CD4-positive, alpha-beta memory T cell (primary cell): ENCODE measurements around the gene ARX. TPM values are rescaled to one million over a fixed set of nuclear protein-coding genes. Genes with fewer than 3 reads are reported as not detected.
A peak's percentile ranks its signal among the peaks of the same experiment; 100 is the strongest.

Source experiments
- CTCF ChIA-PET: fragments of 350-600 bp; sonication (Branson Sonifier 250); formaldehyde crosslinking; loops from one replicate; lab custom pipeline; 2021; ENCODE audit warnings: inconsistent platforms; ENCODE audit not compliant: partially characterized antibody; lab: Charles Lee
- POLR2A ChIA-PET: fragments of 350-600 bp; sonication (Branson Sonifier 250); formaldehyde crosslinking; loops from one replicate; lab custom pipeline; 2021; ENCODE audit not compliant: partially characterized antibody; lab: Charles Lee
- DNase-seq, 5 donors: peaks; one replicate each; pipeline versions ENCODE4 v3.0.0 to v3.0.0-alpha.2; 2020 to 2022; ENCODE audit warnings: mixed read lengths in 1 of 5
- H3K27ac ChIP-seq: one replicate; pipeline ENCODE4 v1.7.0; 2013; ENCODE audit warnings: low read depth, low read length
- H3K27me3 ChIP-seq: 2 replicates; pipeline ENCODE4 v1.7.0; 2013; ENCODE audit warnings: mild to moderate bottlenecking, low read length, moderate library complexity; ENCODE audit not compliant: insufficient read depth
- H3K36me3 ChIP-seq: 2 replicates; pipeline ENCODE4 v1.7.0; 2013; ENCODE audit warnings: mild to moderate bottlenecking, low read length, moderate library complexity; ENCODE audit not compliant: insufficient read depth
- H3K4me1 ChIP-seq: 2 replicates; pipeline ENCODE4 v1.7.0; 2013; ENCODE audit warnings: mild to moderate bottlenecking, low read length, moderate library complexity; ENCODE audit not compliant: insufficient read depth
- H3K4me3 ChIP-seq, 2 donors: one replicate each; pipeline ENCODE4 v1.7.0; 2013; ENCODE audit warnings: low read length in 2 of 2, mild to moderate bottlenecking in 1 of 2
- H3K9me3 ChIP-seq, 2 donors: one replicate each; pipeline ENCODE4 v1.7.0; 2013; ENCODE audit warnings: low read length in 2 of 2, control low read depth in 1 of 2; ENCODE audit not compliant: control insufficient read depth in 1 of 2
- H3K27ac Mint-ChIP-seq, 7 donors: one replicate each; pipeline ENCODE4 v1.8.0; 2020 to 2021; ENCODE audit warnings: mixed read lengths in 7 of 7, mild to moderate bottlenecking in 6 of 7, inconsistent platforms in 3 of 7, moderate library complexity in 3 of 7
- H3K27me3 Mint-ChIP-seq, 2 donors: one replicate each; pipeline ENCODE4 v1.8.0; 2020 to 2021; ENCODE audit warnings: mixed read lengths in 2 of 2
- H3K36me3 Mint-ChIP-seq, 2 donors: one replicate each; pipeline ENCODE4 v1.8.0; 2020 to 2021; ENCODE audit warnings: mixed read lengths in 2 of 2, inconsistent platforms in 1 of 2, mild to moderate bottlenecking in 1 of 2
- H3K4me1 Mint-ChIP-seq, 4 donors: one replicate each; pipeline ENCODE4 v1.8.0; 2020 to 2021; ENCODE audit warnings: mixed read lengths in 4 of 4, mild to moderate bottlenecking in 1 of 4
- H3K4me3 Mint-ChIP-seq, 8 donors: one replicate each; pipeline ENCODE4 v1.8.0; 2020 to 2021; ENCODE audit warnings: mixed read lengths in 8 of 8, mild to moderate bottlenecking in 7 of 8, moderate library complexity in 6 of 8, inconsistent platforms in 3 of 8
- H3K9me3 Mint-ChIP-seq, 8 donors: one replicate each; pipeline ENCODE4 v1.8.0; 2020 to 2021; ENCODE audit warnings: mixed read lengths in 8 of 8, mild to moderate bottlenecking in 5 of 8, inconsistent platforms in 3 of 8, moderate library complexity in 1 of 8
- intact Hi-C: fragments of 100-400 bp; cut with micrococcal nuclease; formaldehyde crosslinking; loops from one replicate; pipeline ENCODE4 v1.15.1; 2023
- polyA plus RNA-seq, 2 donors: library from polyadenylated mRNA; unstranded; fragments of 300-500 nt; fragmentation: Illumina TruSeq; gene quantifications; one replicate each; pipeline ENCODE4 v1.2.3, GENCODE V29; 2021
- total RNA-seq, 2 experiments: library from RNA; stranded (reverse); gene quantifications; one replicate each; pipeline ENCODE4 v1.2.3, GENCODE V29; 2021

Gene ARX
- total and polyA plus RNA-seq, 4 experiments from 2014 or later, result not detected

DNA sequence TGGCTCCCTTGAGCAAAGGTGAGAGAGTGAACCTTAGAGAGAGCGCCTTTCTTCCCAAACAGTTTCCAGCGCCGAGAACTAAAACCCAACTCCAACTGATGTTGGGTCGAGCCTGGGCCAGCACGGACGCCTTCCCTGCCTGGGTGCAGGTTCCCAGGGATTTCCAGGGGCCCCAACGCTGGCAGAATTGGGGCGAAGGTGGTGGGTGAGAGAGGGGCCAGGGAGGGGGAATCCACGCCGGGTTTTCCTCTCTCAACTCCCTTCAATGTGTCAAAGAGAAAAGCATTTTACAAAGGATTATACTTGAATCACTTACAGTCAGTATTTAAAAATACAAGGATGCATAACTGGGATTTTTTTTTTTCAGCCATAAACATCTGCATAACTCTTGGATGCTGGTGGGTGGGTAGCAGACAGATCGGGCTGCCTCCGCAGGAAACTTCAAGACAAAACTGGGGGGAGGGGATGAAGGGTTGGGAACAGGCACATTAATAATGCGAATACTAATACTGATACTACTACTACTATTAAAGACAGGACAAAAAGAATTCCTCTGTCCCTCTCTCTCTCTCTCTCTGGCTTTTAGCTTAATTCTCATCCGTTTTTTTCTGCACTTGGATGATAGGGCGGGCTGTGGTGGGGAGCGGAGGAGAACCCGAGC, 1.3 kb upstream of the ARX start:
- no peak for DNase-seq
- H3K36me3 Mint-ChIP-seq, result no peaks in the 10 kb centered on the region
- intact Hi-C loops, result no loop called here
- H3K27me3 ChIP-seq, result peaks cover 37% of the 10 kb centered on the region
- no peak overlapping the region for H3K27ac ChIP-seq
- no peaks in the 10 kb centered on the region for H3K9me3 ChIP-seq
- CTCF ChIA-PET, result no interaction called here
- peak overlapping the region in 3 of 8 donors; percentile 33 to 60 (median 50) for H3K4me3 Mint-ChIP-seq
- peak overlapping the region in 1 of 7 donors; percentile 62 for H3K27ac Mint-ChIP-seq
- H3K4me1 ChIP-seq, result peaks cover 24% of the 10 kb centered on the region
- POLR2A ChIA-PET, result no interaction called here
- H3K36me3 ChIP-seq, result no peaks in the 10 kb centered on the region
- H3K9me3 Mint-ChIP-seq, result peaks cover 0 to 10% (median 3%) of the 10 kb centered on the region in 8 donors
- peaks cover 24 to 32% of the 10 kb centered on the region in 2 donors for H3K27me3 Mint-ChIP-seq
- peaks cover 3 to 34% (median 24%) of the 10 kb centered on the region in 4 donors for H3K4me1 Mint-ChIP-seq
- H3K4me3 ChIP-seq, result no peak overlapping the region

DNA sequence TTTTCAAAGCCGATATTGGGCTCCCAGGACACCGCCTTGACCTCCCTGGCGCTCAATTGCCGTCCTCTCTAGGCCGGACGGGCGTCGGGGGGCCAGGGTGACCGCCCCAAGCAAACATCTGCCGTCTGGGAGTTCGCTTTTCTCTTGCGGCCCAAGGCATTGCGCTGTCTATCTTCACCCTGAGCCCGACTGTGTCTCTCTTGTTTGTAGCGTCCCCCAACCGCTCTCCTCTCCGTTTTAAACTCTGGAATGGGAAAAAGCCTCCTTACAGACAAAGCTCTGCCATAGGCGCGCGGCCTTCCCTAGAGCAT, 551 bp upstream of the ARX start:
- Histone ChIP-seq H3K9me3 (no peaks in the 10 kb centered on the region), H3K4me3 (no peak overlapping the region), H3K4me1 (peaks cover 23% of the 10 kb centered on the region), H3K27ac (no peak overlapping the region), H3K36me3 (no peaks in the 10 kb centered on the region), H3K27me3 (peaks cover 29% of the 10 kb centered on the region)
- Mint-ChIP-seq H3K4me3 (peak overlapping the region in 4 of 8 donors; percentile 24 to 74 (median 46)), H3K27ac (peak overlapping the region in 1 of 7 donors; percentile 17), H3K36me3 (no peaks in the 10 kb centered on the region), H3K27me3 (peaks cover 21 to 24% of the 10 kb centered on the region in 2 donors), H3K4me1 (peaks cover 1 to 27% (median 18%) of the 10 kb centered on the region in 4 donors), H3K9me3 (peaks cover 0 to 10% (median 3%) of the 10 kb centered on the region in 8 donors)
- intact Hi-C loops, result no loop called here
- POLR2A ChIA-PET, result no interaction called here
- CTCF ChIA-PET, result interaction anchor here (0.7 kb wide), 1 partner anchor 943 kb away, joined by 3 read pairs; no protein-coding TSS in a partner anchor
- DNase-seq, result no peak

DNA sequence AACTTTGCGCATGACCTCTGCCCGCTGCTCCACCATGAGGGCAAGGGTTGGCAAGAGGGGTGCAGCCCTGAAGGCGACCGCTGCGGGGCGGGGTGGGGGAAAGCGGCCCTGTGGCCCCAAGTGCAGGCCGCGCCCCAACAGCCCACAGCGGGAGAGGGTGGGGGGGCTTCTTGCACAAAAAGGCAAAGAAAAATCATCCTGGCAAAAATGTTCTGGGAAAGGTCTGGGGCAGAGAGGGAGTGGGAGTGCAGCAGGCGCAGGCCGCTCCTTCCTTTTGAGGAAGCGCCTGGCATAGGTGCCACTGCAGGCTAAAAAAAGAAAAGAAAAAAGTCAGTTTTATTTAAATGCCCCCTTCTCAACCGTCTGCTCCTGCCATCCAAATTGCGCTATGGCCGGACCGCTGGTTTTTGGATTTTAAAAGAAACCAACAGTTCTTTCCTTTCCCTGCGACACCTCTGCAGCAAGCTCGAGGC, 1.4 kb downstream of the ARX start:
- intact Hi-C loops, result no loop called here
- peaks cover 9% of the 10 kb centered on the region for H3K4me1 ChIP-seq
- no peak overlapping the region for H3K27ac ChIP-seq
- Mint-ChIP-seq H3K4me3 (peak overlapping the region in 5 of 8 donors; percentile 25 to 70 (median 50)), H3K36me3 (no peaks in the 10 kb centered on the region), H3K27ac (no peak overlapping the region), H3K4me1 (peaks cover 1 to 13% (median 10%) of the 10 kb centered on the region in 4 donors), H3K27me3 (peaks cover 21 to 26% of the 10 kb centered on the region in 2 donors), H3K9me3 (peaks cover 0 to 9% (median 2%) of the 10 kb centered on the region in 8 donors)
- H3K4me3 ChIP-seq, result no peak overlapping the region
- POLR2A ChIA-PET, result no interaction called here
- CTCF ChIA-PET, result no interaction called here
- DNase-seq, result no peak
- no peaks in the 10 kb centered on the region for H3K9me3 ChIP-seq
- peaks cover 16% of the 10 kb centered on the region for H3K27me3 ChIP-seq
- H3K36me3 ChIP-seq, result no peaks in the 10 kb centered on the region

DNA sequence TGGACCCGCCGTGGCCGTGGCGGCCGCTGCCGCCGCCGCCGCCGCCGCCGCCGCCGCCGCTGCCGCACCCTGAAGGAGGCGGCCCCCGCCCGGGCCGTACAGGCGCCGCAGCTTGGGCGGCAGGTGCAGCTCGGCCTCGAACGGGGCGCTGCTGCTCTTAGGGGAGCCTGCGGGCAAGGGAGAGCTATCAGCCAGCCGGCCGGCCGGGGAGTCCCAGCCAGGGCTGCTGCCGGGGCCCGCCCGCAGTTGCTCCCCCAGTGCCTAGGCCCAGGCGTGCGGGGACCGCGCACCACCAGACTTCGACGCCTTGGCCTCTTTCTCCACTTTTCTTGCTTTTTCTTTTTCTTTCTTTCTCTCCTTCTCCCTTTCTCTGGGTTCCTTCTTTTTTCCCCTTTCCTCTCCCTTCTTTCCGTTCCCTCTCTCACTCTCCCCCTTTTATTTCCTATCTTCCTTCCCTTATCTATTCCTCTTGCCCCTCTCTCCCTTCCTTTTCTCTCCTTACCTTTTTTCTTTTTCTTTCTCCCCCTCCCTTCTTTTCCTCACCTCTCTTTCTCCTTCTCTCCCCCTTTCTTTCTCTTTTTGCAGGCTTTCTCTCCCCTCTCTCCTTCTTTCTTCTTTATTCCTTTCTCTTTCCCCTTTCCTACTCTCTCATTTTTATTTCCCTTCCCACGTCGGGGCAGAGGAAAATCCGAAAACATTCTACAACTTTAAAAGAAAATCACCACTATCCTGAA, 2.0 kb downstream of the ARX start:
- Histone ChIP-seq H3K4me3 (no peak overlapping the region), H3K27ac (no peak overlapping the region), H3K9me3 (no peaks in the 10 kb centered on the region), H3K27me3 (peaks cover 16% of the 10 kb centered on the region), H3K4me1 (peaks cover 9% of the 10 kb centered on the region), H3K36me3 (no peaks in the 10 kb centered on the region)
- peaks cover 21 to 24% of the 10 kb centered on the region in 2 donors for H3K27me3 Mint-ChIP-seq
- peak overlapping the region; percentile 25 to 76 (median 62) for H3K4me3 Mint-ChIP-seq
- intact Hi-C loops, result no loop called here
- DNase-seq, result no peak
- H3K9me3 Mint-ChIP-seq, result peaks cover 0 to 7% (median under 1%) of the 10 kb centered on the region in 8 donors
- H3K36me3 Mint-ChIP-seq, result no peaks in the 10 kb centered on the region
- H3K27ac Mint-ChIP-seq, result no peak overlapping the region
- POLR2A ChIA-PET, result no interaction called here
- peaks cover 1 to 13% (median 7%) of the 10 kb centered on the region in 4 donors for H3K4me1 Mint-ChIP-seq
- CTCF ChIA-PET, result interaction anchor here (1.5 kb wide), 1 partner anchor 8 kb away, joined by 5 read pairs; no protein-coding TSS in a partner anchor

DNA sequence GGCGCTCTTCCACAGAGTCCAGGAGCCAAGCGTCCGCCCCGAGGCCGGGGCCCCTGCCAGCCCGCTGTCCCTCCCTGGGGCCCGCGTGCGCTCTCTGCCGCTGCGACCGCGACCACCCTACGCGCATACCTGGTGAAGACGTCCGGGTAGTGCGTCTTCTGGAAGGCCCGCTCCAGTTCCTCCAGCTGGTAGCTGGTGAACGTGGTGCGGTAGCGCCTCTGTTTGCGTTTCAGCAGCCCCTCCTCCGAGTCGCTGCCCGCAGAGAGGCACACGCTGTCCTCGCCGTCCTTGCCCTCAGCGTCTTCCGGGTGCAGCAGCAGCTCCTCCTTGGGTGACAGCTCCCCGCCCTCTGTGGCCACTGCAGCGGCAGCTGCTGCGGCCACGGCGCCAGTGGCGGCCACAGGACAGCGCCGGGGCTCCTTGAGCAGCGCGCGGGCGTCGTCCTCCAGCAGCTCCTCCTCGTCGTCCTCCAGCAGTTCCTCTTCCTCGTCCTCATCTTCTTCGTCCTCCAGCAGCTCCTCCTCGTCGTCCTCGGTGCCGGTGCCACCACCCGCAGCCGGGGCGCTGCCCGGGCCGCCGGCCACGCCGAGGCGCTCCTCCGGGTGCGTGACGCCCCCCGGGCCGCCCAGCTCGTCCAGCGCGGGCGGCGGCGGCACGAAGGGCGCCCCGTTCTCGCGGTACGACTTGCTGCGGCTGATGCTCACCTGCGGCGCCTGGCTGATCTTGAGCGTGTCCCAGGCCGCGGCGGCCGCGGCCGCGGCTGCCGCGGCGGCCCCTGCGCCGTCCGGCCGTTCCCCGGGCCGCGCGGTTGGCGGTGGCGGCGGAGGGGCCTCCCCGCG, 2.8 kb downstream of the ARX start:
- POLR2A ChIA-PET, result no interaction called here
- intact Hi-C loops, result no loop called here
- Mint-ChIP-seq H3K27me3 (peaks cover 21 to 26% of the 10 kb centered on the region in 2 donors), H3K4me1 (peaks cover 1 to 13% (median 6%) of the 10 kb centered on the region in 4 donors), H3K27ac (no peak overlapping the region), H3K4me3 (peak overlapping the region; percentile 40 to 82 (median 62)), H3K9me3 (peaks cover 0 to 7% (median 0%) of the 10 kb centered on the region in 8 donors), H3K36me3 (no peaks in the 10 kb centered on the region)
- no peak for DNase-seq
- peaks cover 15% of the 10 kb centered on the region for H3K27me3 ChIP-seq
- no peaks in the 10 kb centered on the region for H3K36me3 ChIP-seq
- H3K4me1 ChIP-seq, result peaks cover 9% of the 10 kb centered on the region
- H3K27ac ChIP-seq, result no peak overlapping the region
- H3K9me3 ChIP-seq, result no peaks in the 10 kb centered on the region
- CTCF ChIA-PET, result interaction anchor here (1.5 kb wide), 1 partner anchor 9 kb away, joined by 5 read pairs; no protein-coding TSS in a partner anchor
- no peak overlapping the region for H3K4me3 ChIP-seq

DNA sequence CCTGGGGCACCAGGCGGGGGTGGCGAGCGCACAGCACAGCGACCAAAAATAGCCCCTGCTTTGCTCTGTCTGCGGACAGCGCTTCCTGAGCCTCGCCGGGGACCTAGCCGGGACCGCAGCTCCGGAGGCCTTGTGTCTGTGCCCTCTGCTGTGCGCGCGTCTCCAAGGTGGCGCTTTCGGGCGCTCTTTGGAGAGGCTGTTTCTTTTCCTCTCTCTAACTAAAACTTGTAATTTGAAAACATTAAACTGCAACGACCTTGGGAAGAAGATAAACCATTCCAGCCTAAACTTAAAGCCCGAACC, 3.4 kb downstream of the ARX start:
- CTCF ChIA-PET, result interaction anchor here (1.5 kb wide), 1 partner anchor 9 kb away, joined by 5 read pairs; no protein-coding TSS in a partner anchor

More for the DNA sequence above, 3.4 kb downstream of the ARX start:
- H3K9me3 ChIP-seq, result no peaks in the 10 kb centered on the region
- no peaks in the 10 kb centered on the region for H3K36me3 ChIP-seq
- peaks cover 3% of the 10 kb centered on the region for H3K4me1 ChIP-seq
- peaks cover 12% of the 10 kb centered on the region for H3K27me3 ChIP-seq
- DNase-seq, result no peak
- no peak overlapping the region for H3K27ac ChIP-seq
- Mint-ChIP-seq H3K36me3 (no peaks in the 10 kb centered on the region), H3K9me3 (peaks cover 0 to 7% (median 0%) of the 10 kb centered on the region in 8 donors), H3K4me1 (peaks cover 1 to 13% (median 3%) of the 10 kb centered on the region in 4 donors), H3K4me3 (peak overlapping the region; percentile 42 to 70 (median 58)), H3K27ac (peak overlapping the region in 1 of 7 donors; percentile 36), H3K27me3 (peaks cover 24 to 29% of the 10 kb centered on the region in 2 donors)
- H3K4me3 ChIP-seq, result no peak overlapping the region
- intact Hi-C loops, result no loop called here
- POLR2A ChIA-PET, result no interaction called here
